A673 (cell line): Measurements from ENCODE around the gene POLN. TPM values are rescaled to one million over a fixed set of nuclear protein-coding genes. Genes with fewer than 3 reads are reported as not detected.
A peak's percentile ranks its signal among the peaks of the same experiment; 100 is the strongest.
"Not testable (repeated sequence)": the region's sequence is repeated elsewhere in the genome, so short reads cannot be mapped to it uniquely, and the experiment has no call there.

Experiments used
- BruUV-seq: library from RNA; stranded (reverse); fragments of 400-500 nt; replicated peaks from 2 replicates; lab custom pipeline; 2021; lab: Mats Ljungman, UMichigan
- CTCF ChIA-PET: fragments of 300-600 bp; sonication (Branson Sonifier 250); formaldehyde crosslinking; loops from one replicate; lab custom pipeline; 2022; ENCODE audit warnings: antibody characterized with exemption; lab: Charles Lee
- POLR2A ChIA-PET: fragments of 300-600 bp; sonication (Branson Sonifier 250); formaldehyde crosslinking; loops from one replicate; lab custom pipeline; 2022; ENCODE audit warnings: antibody characterized with exemption; ENCODE audit not compliant: low non-redundant PET; lab: Charles Lee
- DNase-seq: peaks from one replicate; pipeline ENCODE4 v3.0.0-alpha.2; 2015; ENCODE audit warnings: low spot score
- H3K27ac ChIP-seq: fragments of 200-600 bp; sonication (generic); 2 replicates; pipeline ENCODE4 v1.5.1; 2016; ENCODE audit warnings: mixed run types, low read depth, mild to moderate bottlenecking, mixed read lengths, antibody characterized with exemption, low read length; ENCODE audit not compliant: poor library complexity, severe bottlenecking
- H3K27me3 ChIP-seq: fragments of 200-600 bp; sonication (generic); replicated peaks from 2 replicates; pipeline ENCODE4 v1.6.1; 2017; ENCODE audit warnings: mixed run types, low read depth, mild to moderate bottlenecking, mixed read lengths, antibody characterized with exemption, low read length; ENCODE audit not compliant: insufficient read depth, poor library complexity
- H3K36me3 ChIP-seq: fragments of 200-600 bp; sonication (generic); 2 replicates; pipeline ENCODE4 v1.6.1; 2016; ENCODE audit warnings: mixed run types, mild to moderate bottlenecking, mixed read lengths, antibody characterized with exemption, low read length; ENCODE audit not compliant: insufficient read depth, poor library complexity, severe bottlenecking
- H3K4me1 ChIP-seq: fragments of 200-600 bp; sonication (generic); 2 replicates; pipeline ENCODE4 v1.6.1; 2017; ENCODE audit warnings: mixed run types, mild to moderate bottlenecking, mixed read lengths, antibody characterized with exemption, low read length; ENCODE audit not compliant: insufficient read depth, poor library complexity, severe bottlenecking
- H3K4me3 ChIP-seq: fragments of 200-600 bp; sonication (generic); 2 replicates; pipeline ENCODE4 v1.5.1; 2016; ENCODE audit warnings: low read depth, mixed run types, mild to moderate bottlenecking, mixed read lengths, low read length; ENCODE audit not compliant: poor library complexity, severe bottlenecking
- H3K9me3 ChIP-seq: fragments of 200-600 bp; sonication (generic); 2 replicates; pipeline ENCODE4 v1.6.1; 2016; ENCODE audit warnings: mixed run types, low read depth, mild to moderate bottlenecking, mixed read lengths, antibody characterized with exemption, low read length; ENCODE audit not compliant: poor library complexity, severe bottlenecking
- CTCF ChIP-seq: fragments of 300-800, 200-600 bp; sonication (generic); conservative IDR thresholded peaks from 2 replicates; pipeline ENCODE4 v1.5.1; 2017; ENCODE audit warnings: low read depth, mild to moderate bottlenecking, antibody characterized with exemption, low read length, moderate library complexity, mixed read lengths
- EZH2 ChIP-seq: fragments of 200-600 bp; sonication (generic); IDR thresholded peaks from 2 replicates; pipeline ENCODE4 v1.6.1; 2017; ENCODE audit warnings: borderline replicate concordance, low read depth, mild to moderate bottlenecking, mixed read lengths, antibody characterized with exemption, low read length; ENCODE audit not compliant: poor library complexity, severe bottlenecking
- intact Hi-C: fragments of 100-400 bp; cut with micrococcal nuclease; formaldehyde crosslinking; loops from one replicate; pipeline ENCODE4 v1.10.0; 2022; ENCODE audit not compliant: unreplicated experiment
- total RNA-seq: library from RNA; stranded (reverse); gene quantifications from 2 replicates; pipeline ENCODE4 v1.2.3, GENCODE V29; 2021

The POLN gene
- total RNA-seq, 1 experiment from 2014 or later: 4.0 TPM

GRCh38 chr4:2040391-2041238 lies 201.3 kb downstream of the POLN start:
- CTCF ChIA-PET: interaction anchor here (0.6 kb wide), 1 partner anchor 694 kb away, joined by 3 read pairs; the partner anchor contains the start of gene UVSSA
- intact Hi-C loops: no loop called here
- no peak for TF ChIP-seq EZH2
- DNase-seq: no peak
- Histone ChIP-seq H3K27ac (no peak overlapping the region), H3K4me1 (peaks cover 6% of the 10 kb centered on the region), H3K9me3 (no peaks in the 10 kb centered on the region), H3K36me3 (no peaks in the 10 kb centered on the region), H3K4me3 (peak overlapping the region; percentile 60), H3K27me3 (peaks cover 35% of the 10 kb centered on the region)
- no TSS peak for BruUV-seq
- POLR2A ChIA-PET: no interaction called here

GRCh38 chr4:2036866-2037265 lies 205.1 kb downstream of the POLN start:
- intact Hi-C loops: no loop called here
- no peak for TF ChIP-seq CTCF
- no peak for TF ChIP-seq EZH2
- Histone ChIP-seq H3K4me1 (peaks cover 6% of the 10 kb centered on the region), H3K36me3 (no peaks in the 10 kb centered on the region), H3K4me3 (no peak overlapping the region), H3K27me3 (peaks cover 35% of the 10 kb centered on the region), H3K27ac (no peak overlapping the region), H3K9me3 (no peaks in the 10 kb centered on the region)
- ChIA-PET CTCF (no interaction called here), POLR2A (no interaction called here)
- no peak for DNase-seq
- BruUV-seq: no TSS peak

- no peak for DNase-seq
- CTCF ChIA-PET: no interaction called here
- H3K27me3 ChIP-seq: peaks cover 31% of the 10 kb centered on the region
- BruUV-seq: no TSS peak
- no peak overlapping the region for H3K4me3 ChIP-seq
- POLR2A ChIA-PET: no interaction called here
- H3K9me3 ChIP-seq: no peaks in the 10 kb centered on the region
- intact Hi-C loops: no loop called here
- H3K36me3 ChIP-seq: no peaks in the 10 kb centered on the region
- peaks cover 4% of the 10 kb centered on the region for H3K4me1 ChIP-seq
- H3K27ac ChIP-seq: no peak overlapping the region
- TF ChIP-seq CTCF (no peak), EZH2 (no peak)
Measured at GRCh38 chr4:2036327-2036726, 205.6 kb downstream of the POLN start.

GRCh38 chr4:2031161-2031560 lies 210.8 kb downstream of the POLN start:
- H3K36me3 ChIP-seq, H3K27ac ChIP-seq, DNase-seq, BruUV-seq, POLR2A ChIA-PET, intact Hi-C loops, H3K4me1 ChIP-seq, H3K4me3 ChIP-seq, H3K9me3 ChIP-seq, H3K27me3 ChIP-seq, CTCF ChIA-PET: not testable (repeated sequence)

GRCh38 chr4:2027120-2027519 lies 214.8 kb downstream of the POLN start:
- H3K9me3 ChIP-seq, CTCF ChIA-PET, H3K27ac ChIP-seq, DNase-seq, H3K4me3 ChIP-seq, intact Hi-C loops, POLR2A ChIA-PET, H3K4me1 ChIP-seq, H3K27me3 ChIP-seq, BruUV-seq, H3K36me3 ChIP-seq: not testable (repeated sequence)
